CD14-positive monocyte (primary cell): ENCODE data around the gene TRAFD1. TPM values are rescaled to one million over a fixed set of nuclear protein-coding genes. Genes with fewer than 3 reads are reported as not detected.

Source experiments
- DNase-seq, 3 donors: peaks; one replicate each; pipeline ENCODE4 v3.0.0-alpha.2; 2011 to 2022
- H2AFZ ChIP-seq: 2 replicates; pipeline ENCODE4 v1.6.0; 2012; ENCODE audit warnings: mild to moderate bottlenecking, low read depth, low read length, inconsistent platforms; ENCODE audit not compliant: insufficient read depth, poor library complexity, severe bottlenecking
- H3K27ac ChIP-seq, 2 donors: 1 replicate in 1 of 2; 2 replicates in 1 of 2; pipeline ENCODE4 v1.5.1; 2012 to 2013; ENCODE audit warnings: low read length in 2 of 2, control low read depth in 1 of 2, inconsistent platforms in 1 of 2, low read depth in 1 of 2, mild to moderate bottlenecking in 1 of 2
- H3K27me3 ChIP-seq, 2 donors: one replicate each; pipeline versions ENCODE4 v1.6.0 to v1.6.1; 2011 to 2013; ENCODE audit warnings: low read length in 2 of 2; ENCODE audit not compliant: control insufficient read depth in 2 of 2, insufficient read depth in 2 of 2
- H3K36me3 ChIP-seq, 2 donors: replicated peaks in 1 of 2; 1 replicate in 1 of 2; 2 replicates in 1 of 2; pipeline versions ENCODE4 v1.5.1 to v1.6.1; 2012 to 2013; ENCODE audit warnings: low read length in 2 of 2, control low read depth in 1 of 2, inconsistent platforms in 1 of 2, mild to moderate bottlenecking in 1 of 2; ENCODE audit not compliant: insufficient read depth in 2 of 2, control insufficient read depth in 1 of 2
- H3K4me1 ChIP-seq, 2 donors: 1 replicate in 1 of 2; 2 replicates in 1 of 2; pipeline versions ENCODE4 v1.5.1 to v1.6.1; 2012 to 2013; ENCODE audit warnings: low read length in 2 of 2, control low read depth in 1 of 2, inconsistent platforms in 1 of 2, mild to moderate bottlenecking in 1 of 2, moderate library complexity in 1 of 2; ENCODE audit not compliant: insufficient read depth in 2 of 2, control insufficient read depth in 1 of 2
- H3K4me2 ChIP-seq: replicated peaks from 2 replicates; pipeline ENCODE3; 2012; ENCODE audit warnings: low read length, moderate library complexity, mild to moderate bottlenecking; ENCODE audit not compliant: poor library complexity, severe bottlenecking; ENCODE audit errors: extremely low read depth
- H3K4me3 ChIP-seq, 3 experiments: fragments of 200-600 bp in 1 of 3; sonication (generic) in 1 of 3; replicated peaks in 1 of 3; 1 replicate in 2 of 3; 2 replicates in 1 of 3; pipeline ENCODE4 v1.5.1; 2011 to 2013; ENCODE audit warnings: low read length in 3 of 3, mild to moderate bottlenecking in 3 of 3, control low read depth in 2 of 3, low read depth in 2 of 3, inconsistent platforms in 1 of 3, moderate library complexity in 1 of 3
- H3K79me2 ChIP-seq: 2 replicates; pipeline ENCODE4 v1.6.0; 2012; ENCODE audit warnings: mild to moderate bottlenecking, control low read depth, inconsistent platforms, low read length, moderate library complexity; ENCODE audit not compliant: insufficient read depth
- H3K9ac ChIP-seq: 2 replicates; pipeline ENCODE4 v1.6.0; 2017; ENCODE audit warnings: low read length, mild to moderate bottlenecking; ENCODE audit not compliant: insufficient read depth, poor library complexity, severe bottlenecking
- H3K9me3 ChIP-seq, 2 donors: replicated peaks in 1 of 2; 1 replicate in 1 of 2; 2 replicates in 1 of 2; pipeline versions ENCODE4 v1.5.1 to v1.6.1; 2012 to 2013; ENCODE audit warnings: low read length in 2 of 2, control low read depth in 1 of 2; ENCODE audit not compliant: control insufficient read depth in 1 of 2, insufficient read depth in 1 of 2
- H4K20me1 ChIP-seq: 2 replicates; pipeline ENCODE4 v1.6.0; 2012; ENCODE audit warnings: mild to moderate bottlenecking, low read length, control low read depth, moderate library complexity; ENCODE audit not compliant: insufficient read depth
- H3K27ac Mint-ChIP-seq, 7 donors: one replicate each; pipeline ENCODE4 v1.8.0; 2020; ENCODE audit warnings: mild to moderate bottlenecking in 7 of 7, mixed read lengths in 7 of 7, moderate library complexity in 6 of 7, inconsistent platforms in 2 of 7
- H3K27me3 Mint-ChIP-seq, 3 donors: one replicate each; pipeline ENCODE4 v1.8.0; 2021 to 2022; ENCODE audit warnings: low read depth in 3 of 3, mild to moderate bottlenecking in 3 of 3, mixed read lengths in 3 of 3, moderate library complexity in 3 of 3, inconsistent platforms in 1 of 3
- H3K36me3 Mint-ChIP-seq, 2 donors: one replicate each; pipeline ENCODE4 v1.8.0; 2020; ENCODE audit warnings: mixed read lengths in 2 of 2, inconsistent platforms in 1 of 2, mild to moderate bottlenecking in 1 of 2
- H3K4me1 Mint-ChIP-seq: one replicate; pipeline ENCODE4 v1.8.0; 2020; ENCODE audit warnings: mild to moderate bottlenecking, mixed read lengths
- H3K4me3 Mint-ChIP-seq, 2 donors: one replicate each; pipeline ENCODE4 v1.8.0; 2020; ENCODE audit warnings: mild to moderate bottlenecking in 2 of 2, mixed read lengths in 2 of 2, moderate library complexity in 1 of 2
- H3K9me3 Mint-ChIP-seq, 7 donors: one replicate each; pipeline ENCODE4 v1.8.0; 2020 to 2022; ENCODE audit warnings: mixed read lengths in 7 of 7, mild to moderate bottlenecking in 6 of 7, moderate library complexity in 6 of 7, inconsistent platforms in 2 of 7
- WGBS: methylation state at CpG from one replicate; pipeline ENCODE4 v1.1.5; 2013; ENCODE audit warnings: missing lambda C conversion rate; ENCODE audit not compliant: insufficient coverage; 5-methylcytosine and 5-hydroxymethylcytosine counted together
- intact Hi-C, 2 donors: fragments of 100-400 bp; cut with micrococcal nuclease; formaldehyde crosslinking; loops; one replicate each; pipeline versions ENCODE4 v1.15.0 to v1.15.1; 2023
- polyA plus RNA-seq, 3 donors: library from polyadenylated mRNA; depleted of rRNA in 1 of 3; unstranded in 2 of 3; stranded (reverse) in 1 of 3; fragments of 300-500 nt in 2 of 3; fragments of >200 nt in 1 of 3; fragmentation: Illumina TruSeq in 2 of 3; gene quantifications; 1 replicate in 2 of 3; 2 replicates in 1 of 3; pipeline ENCODE4 v1.2.3, GENCODE V29; 2012 to 2021
- TF ChIP-seq, protein P1 (sequence below): fragments of 200-600 bp; IDR thresholded peaks from one replicate; pipeline ENCODE4 v1.8.0; 2022; ENCODE audit warnings: antibody characterized with exemption, mild to moderate bottlenecking

The TRAFD1 gene
- polyA plus RNA-seq, 3 donors = 35.2 to 83.6 (median 82.3) TPM

DNA sequence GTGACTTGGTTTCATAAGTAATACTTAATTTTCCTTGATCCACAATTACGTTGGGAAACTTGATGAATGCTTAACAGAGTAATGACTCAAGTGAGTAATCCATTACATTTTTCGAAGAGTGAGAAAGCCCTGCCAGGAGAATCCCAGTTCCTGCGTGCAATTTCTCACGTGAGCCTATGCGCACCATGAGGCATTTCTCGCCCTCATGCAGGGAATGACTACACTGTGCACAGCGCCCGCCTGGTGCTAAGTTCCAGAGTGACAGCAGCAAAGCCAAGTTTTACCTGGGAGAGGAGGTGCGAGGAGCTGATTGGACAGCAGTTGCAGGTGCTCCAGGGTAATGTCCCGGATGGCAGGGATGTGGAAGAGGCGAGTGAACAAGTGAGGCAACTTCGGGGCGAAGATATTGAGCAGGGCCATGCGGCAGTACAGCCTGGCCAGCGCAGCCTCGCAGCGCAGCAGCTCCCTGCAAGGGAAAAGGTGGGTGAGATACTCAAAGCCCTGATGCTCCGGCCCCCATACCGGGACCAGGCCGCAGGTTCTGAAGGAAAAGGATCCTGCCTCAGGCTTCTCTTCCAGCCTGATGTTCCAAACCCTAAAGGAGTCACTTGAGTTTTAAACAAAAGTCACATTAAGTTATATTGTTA is 69.4 kb downstream of the TRAFD1 start:
- Histone ChIP-seq H3K4me1 (peaks cover 8 to 14% of the 10 kb centered on the region in 2 donors), H3K27ac (no peak overlapping the region), H3K36me3 (peaks cover 64 to 92% of the 10 kb centered on the region in 2 donors), H3K9me3 (no peaks in the 10 kb centered on the region), H3K9ac (no peak overlapping the region), H3K4me3 (no peak overlapping the region), H3K27me3 (no peaks in the 10 kb centered on the region), H2AFZ (no peak overlapping the region), H3K4me2 (no peak overlapping the region), H4K20me1 (no peaks in the 10 kb centered on the region), H3K79me2 (no peaks in the 10 kb centered on the region)
- H3K4me3 Mint-ChIP-seq = no peak overlapping the region
- no peaks in the 10 kb centered on the region for H3K27me3 Mint-ChIP-seq
- peak overlapping the region in 1 of 7 donors; percentile 53 for H3K27ac Mint-ChIP-seq
- intact Hi-C loops = no loop called here
- H3K36me3 Mint-ChIP-seq = peaks cover 70 to 85% of the 10 kb centered on the region in 2 donors
- TF ChIP-seq, protein P1, sequence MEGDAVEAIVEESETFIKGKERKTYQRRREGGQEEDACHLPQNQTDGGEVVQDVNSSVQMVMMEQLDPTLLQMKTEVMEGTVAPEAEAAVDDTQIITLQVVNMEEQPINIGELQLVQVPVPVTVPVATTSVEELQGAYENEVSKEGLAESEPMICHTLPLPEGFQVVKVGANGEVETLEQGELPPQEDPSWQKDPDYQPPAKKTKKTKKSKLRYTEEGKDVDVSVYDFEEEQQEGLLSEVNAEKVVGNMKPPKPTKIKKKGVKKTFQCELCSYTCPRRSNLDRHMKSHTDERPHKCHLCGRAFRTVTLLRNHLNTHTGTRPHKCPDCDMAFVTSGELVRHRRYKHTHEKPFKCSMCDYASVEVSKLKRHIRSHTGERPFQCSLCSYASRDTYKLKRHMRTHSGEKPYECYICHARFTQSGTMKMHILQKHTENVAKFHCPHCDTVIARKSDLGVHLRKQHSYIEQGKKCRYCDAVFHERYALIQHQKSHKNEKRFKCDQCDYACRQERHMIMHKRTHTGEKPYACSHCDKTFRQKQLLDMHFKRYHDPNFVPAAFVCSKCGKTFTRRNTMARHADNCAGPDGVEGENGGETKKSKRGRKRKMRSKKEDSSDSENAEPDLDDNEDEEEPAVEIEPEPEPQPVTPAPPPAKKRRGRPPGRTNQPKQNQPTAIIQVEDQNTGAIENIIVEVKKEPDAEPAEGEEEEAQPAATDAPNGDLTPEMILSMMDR = no peak
- WGBS = 97% methylated on average over 19 of the region's 20 CpGs
- H3K9me3 Mint-ChIP-seq = no peaks in the 10 kb centered on the region
- no peak for DNase-seq
- peaks cover 12% of the 10 kb centered on the region for H3K4me1 Mint-ChIP-seq

DNA sequence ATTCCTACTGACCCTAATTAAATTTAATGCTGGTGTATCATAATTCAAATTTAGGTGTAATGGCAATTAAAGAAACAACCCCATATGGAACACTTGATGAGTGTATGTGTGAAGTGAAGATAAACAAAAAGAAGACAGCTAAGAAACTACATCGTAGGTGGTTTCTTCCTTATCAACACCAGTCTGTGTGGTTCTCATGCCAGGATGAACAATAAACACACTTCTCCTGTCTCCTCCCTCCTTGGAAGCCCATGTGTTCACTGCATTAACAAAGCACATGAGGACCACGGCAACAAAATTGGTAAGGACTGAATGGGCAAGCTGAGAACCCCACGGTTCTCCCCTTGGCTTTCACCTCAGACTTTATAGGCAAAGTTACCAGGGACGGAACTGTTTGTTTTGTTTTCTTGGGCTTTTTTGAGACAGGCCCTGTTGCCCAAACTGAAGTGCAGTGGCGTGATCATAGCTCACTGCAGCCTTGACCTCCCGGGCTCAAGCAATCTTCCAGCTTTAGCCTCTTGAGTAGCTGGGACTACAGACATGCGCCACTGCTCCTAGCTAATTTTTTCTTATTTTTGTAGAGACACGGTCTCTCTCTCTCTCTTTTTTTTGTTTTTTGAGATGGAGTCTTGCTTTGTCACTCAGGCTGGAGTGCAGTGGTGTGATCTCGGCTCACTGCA is 71.0 kb downstream of the TRAFD1 start:
- H3K27me3 Mint-ChIP-seq = no peaks in the 10 kb centered on the region
- no peak for DNase-seq
- H3K36me3 ChIP-seq = peaks cover 74 to 99% of the 10 kb centered on the region in 2 donors
- H3K79me2 ChIP-seq = no peaks in the 10 kb centered on the region
- no peaks in the 10 kb centered on the region for H3K9me3 ChIP-seq
- intact Hi-C loops = no loop called here
- no peak overlapping the region for H2AFZ ChIP-seq
- no peaks in the 10 kb centered on the region for H3K27me3 ChIP-seq
- H4K20me1 ChIP-seq = no peaks in the 10 kb centered on the region
- TF ChIP-seq, protein P1 = no peak
- H3K4me1 Mint-ChIP-seq = no peaks in the 10 kb centered on the region
- H3K4me2 ChIP-seq = no peak overlapping the region
- no peak overlapping the region for H3K9ac ChIP-seq
- H3K9me3 Mint-ChIP-seq = no peaks in the 10 kb centered on the region
- no peak overlapping the region for H3K4me3 Mint-ChIP-seq
- no peak overlapping the region for H3K4me3 ChIP-seq
- no peaks in the 10 kb centered on the region for H3K4me1 ChIP-seq
- 100% methylated on average over 5 of the region's 9 CpGs for WGBS
- H3K36me3 Mint-ChIP-seq = peaks cover 73 to 93% of the 10 kb centered on the region in 2 donors
- no peak overlapping the region for H3K27ac ChIP-seq
- peak overlapping the region in 1 of 7 donors; percentile 56 for H3K27ac Mint-ChIP-seq
